HEK293 (cell line): ENCODE measurements around the gene HCFC1.

Experiments
- CTCF ChIA-PET: fragments of 350-600 bp; formaldehyde crosslinking; extraction: SDS; loops from one replicate; lab custom pipeline; 2021; ENCODE audit warnings: antibody characterized with exemption; lab: Yijun Ruan, JAX
- POLR2A ChIA-PET: fragments of 300-600 bp; formaldehyde crosslinking; extraction: SDS; loops from one replicate; lab custom pipeline; 2020; ENCODE audit warnings: antibody characterized with exemption, inconsistent platforms; lab: Yijun Ruan, JAX
- H3K27ac ChIP-seq: fragments of 200-500 bp; sonication (Bioruptor generic); 2 replicates; pipeline ENCODE4 v1.5.1; 2014; ENCODE audit warnings: low read depth, low read length, control low read depth, inconsistent platforms; ENCODE audit errors: extremely low read depth
- H3K36me3 ChIP-seq, 2 experiments: fragments of 200-500 bp in 1 of 2; sonication (Bioruptor generic) in 1 of 2; 1 replicate in 1 of 2; 2 replicates in 1 of 2; pipeline ENCODE4 v1.5.1; 2014 to 2017; ENCODE audit warnings: inconsistent platforms in 2 of 2, low read length in 2 of 2; ENCODE audit not compliant: control insufficient read depth in 2 of 2, insufficient read depth in 1 of 2
- H3K4me1 ChIP-seq: fragments of 200-500 bp; sonication (Bioruptor generic); 2 replicates; pipeline ENCODE4 v1.5.1; 2014; ENCODE audit warnings: mild to moderate bottlenecking, low read length, inconsistent platforms; ENCODE audit not compliant: control insufficient read depth, insufficient read depth
- H3K4me3 ChIP-seq: 2 replicates; pipeline ENCODE4 v1.5.1; 2011; ENCODE audit warnings: low read depth, mild to moderate bottlenecking, control low read depth, low read length, moderate library complexity
- H3K9me3 ChIP-seq: fragments of 200-500 bp; sonication (Bioruptor generic); 2 replicates; pipeline ENCODE4 v1.5.1; 2014; ENCODE audit warnings: low read depth, low read length, inconsistent platforms; ENCODE audit not compliant: control insufficient read depth, insufficient read depth
- ELK4 ChIP-seq: IDR thresholded peaks from 2 replicates; pipeline ENCODE4 v1.6.1; 2011; ENCODE audit warnings: mild to moderate bottlenecking, low read depth, low read length, borderline replicate concordance
- GLIS2 ChIP-seq: fragments of 450-650 bp; formaldehyde crosslinking; IDR thresholded peaks from 2 replicates; pipeline ENCODE4 v1.5.1; 2016; ENCODE audit warnings: missing biosample characterization, missing genetic modification characterization
- KLF17 ChIP-seq: fragments of 450-650 bp; formaldehyde crosslinking; IDR thresholded peaks from 2 replicates; pipeline ENCODE4 v1.5.1; 2016; ENCODE audit warnings: missing biosample characterization, missing genetic modification characterization
- TCF7L2 ChIP-seq: IDR thresholded peaks from 2 replicates; pipeline ENCODE4 v1.6.1; 2011; ENCODE audit warnings: low read depth, mild to moderate bottlenecking, inconsistent platforms, low read length, moderate library complexity, borderline replicate concordance
- TSHZ1 ChIP-seq: fragments of 450-650 bp; formaldehyde crosslinking; IDR thresholded peaks from 2 replicates; pipeline ENCODE4 v1.5.1; 2016; ENCODE audit warnings: missing biosample characterization, missing genetic modification characterization, borderline replicate concordance
- ZIC2 ChIP-seq: fragments of 450-650 bp; formaldehyde crosslinking; IDR thresholded peaks from 2 replicates; pipeline ENCODE4 v1.5.1; 2016; ENCODE audit warnings: missing biosample characterization, missing genetic modification characterization
- ZNF223 ChIP-seq: fragments of 450-650 bp; formaldehyde crosslinking; IDR thresholded peaks from 2 replicates; pipeline ENCODE4 v1.5.1; 2016; ENCODE audit warnings: missing biosample characterization, missing genetic modification characterization
- ZNF48 ChIP-seq: fragments of 450-650 bp; formaldehyde crosslinking; IDR thresholded peaks from 2 replicates; pipeline ENCODE4 v1.5.1; 2016; ENCODE audit warnings: missing biosample characterization, missing genetic modification characterization
- ZNF514 ChIP-seq: fragments of 450-650 bp; formaldehyde crosslinking; IDR thresholded peaks from 2 replicates; pipeline ENCODE4 v1.5.1; 2016; ENCODE audit warnings: missing biosample characterization, missing genetic modification characterization
- ZNF555 ChIP-seq: fragments of 450-650 bp; formaldehyde crosslinking; conservative IDR thresholded peaks from 2 replicates; pipeline ENCODE4 v1.5.1; 2017; ENCODE audit warnings: missing biosample characterization, mild to moderate bottlenecking, missing genetic modification characterization, inconsistent platforms
- ZNF610 ChIP-seq: fragments of 450-650 bp; formaldehyde crosslinking; IDR thresholded peaks from 2 replicates; pipeline ENCODE4 v1.5.1; 2016; ENCODE audit warnings: missing biosample characterization, missing genetic modification characterization, borderline replicate concordance
- ZNF624 ChIP-seq: fragments of 450-650 bp; formaldehyde crosslinking; IDR thresholded peaks from 2 replicates; pipeline ENCODE4 v1.5.1; 2017; ENCODE audit warnings: missing biosample characterization, missing genetic modification characterization
- ZNF76 ChIP-seq: fragments of 450-650 bp; formaldehyde crosslinking; IDR thresholded peaks from 2 replicates; pipeline ENCODE4; 2016; ENCODE audit warnings: low read depth, missing biosample characterization, missing genetic modification characterization, borderline replicate concordance
- ZNF776 ChIP-seq: fragments of 450-650 bp; formaldehyde crosslinking; IDR thresholded peaks from 2 replicates; pipeline ENCODE4 v1.5.0; 2017; ENCODE audit warnings: missing biosample characterization, missing genetic modification characterization, borderline replicate concordance
- TF ChIP-seq, protein P1 (sequence below): fragments of 450-650 bp; formaldehyde crosslinking; IDR thresholded peaks from 2 replicates; pipeline ENCODE4 v1.5.1; 2017; ENCODE audit warnings: missing biosample characterization, missing genetic modification characterization
- TF ChIP-seq, protein P2 (sequence below): fragments of 450-650 bp; formaldehyde crosslinking; IDR thresholded peaks from 2 replicates; pipeline ENCODE4 v1.5.1; 2016; ENCODE audit warnings: missing biosample characterization, missing genetic modification characterization
- TF ChIP-seq, protein P3 (sequence below): fragments of 450-650 bp; formaldehyde crosslinking; IDR thresholded peaks from 2 replicates; pipeline ENCODE4 v1.5.1; 2016; ENCODE audit warnings: missing biosample characterization, missing genetic modification characterization

HCFC1 gene

GRCh38 chrX:153953342-153953830 lies 18.2 kb downstream of the HCFC1 start (continued):
- TF ChIP-seq, protein P1, sequence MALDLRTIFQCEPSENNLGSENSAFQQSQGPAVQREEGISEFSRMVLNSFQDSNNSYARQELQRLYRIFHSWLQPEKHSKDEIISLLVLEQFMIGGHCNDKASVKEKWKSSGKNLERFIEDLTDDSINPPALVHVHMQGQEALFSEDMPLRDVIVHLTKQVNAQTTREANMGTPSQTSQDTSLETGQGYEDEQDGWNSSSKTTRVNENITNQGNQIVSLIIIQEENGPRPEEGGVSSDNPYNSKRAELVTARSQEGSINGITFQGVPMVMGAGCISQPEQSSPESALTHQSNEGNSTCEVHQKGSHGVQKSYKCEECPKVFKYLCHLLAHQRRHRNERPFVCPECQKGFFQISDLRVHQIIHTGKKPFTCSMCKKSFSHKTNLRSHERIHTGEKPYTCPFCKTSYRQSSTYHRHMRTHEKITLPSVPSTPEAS (tag by site-specific recombination): no peak

- H3K36me3 ChIP-seq: peaks cover 31 to 99% of the 10 kb centered on the region in 2 experiments
- CTCF ChIA-PET: interaction anchor here (0.6 to 10.9 kb wide), 16 partner anchors 8 to 922 kb away, joined by 3 to 267 read pairs (median 4); partner anchors contain the start of genes ARHGAP4, NAA10, PLXNB3 and RENBP
- H3K4me3 ChIP-seq: no peak overlapping the region
- TF ChIP-seq ZNF776 (tag by site-specific recombination) (no peak), TCF7L2 (no peak), ZNF624 (tag by site-specific recombination) (no peak), ZNF223 (tag by site-specific recombination) (no peak), ZNF610 (no peak), ZNF514 (no peak), ZNF48 (tag by site-specific recombination) (no peak), TSHZ1 (tag by site-specific recombination) (no peak), GLIS2 (tag by site-specific recombination) (no peak), ZNF76 (tag by site-specific recombination) (no peak)
- TF ChIP-seq, protein P2, sequence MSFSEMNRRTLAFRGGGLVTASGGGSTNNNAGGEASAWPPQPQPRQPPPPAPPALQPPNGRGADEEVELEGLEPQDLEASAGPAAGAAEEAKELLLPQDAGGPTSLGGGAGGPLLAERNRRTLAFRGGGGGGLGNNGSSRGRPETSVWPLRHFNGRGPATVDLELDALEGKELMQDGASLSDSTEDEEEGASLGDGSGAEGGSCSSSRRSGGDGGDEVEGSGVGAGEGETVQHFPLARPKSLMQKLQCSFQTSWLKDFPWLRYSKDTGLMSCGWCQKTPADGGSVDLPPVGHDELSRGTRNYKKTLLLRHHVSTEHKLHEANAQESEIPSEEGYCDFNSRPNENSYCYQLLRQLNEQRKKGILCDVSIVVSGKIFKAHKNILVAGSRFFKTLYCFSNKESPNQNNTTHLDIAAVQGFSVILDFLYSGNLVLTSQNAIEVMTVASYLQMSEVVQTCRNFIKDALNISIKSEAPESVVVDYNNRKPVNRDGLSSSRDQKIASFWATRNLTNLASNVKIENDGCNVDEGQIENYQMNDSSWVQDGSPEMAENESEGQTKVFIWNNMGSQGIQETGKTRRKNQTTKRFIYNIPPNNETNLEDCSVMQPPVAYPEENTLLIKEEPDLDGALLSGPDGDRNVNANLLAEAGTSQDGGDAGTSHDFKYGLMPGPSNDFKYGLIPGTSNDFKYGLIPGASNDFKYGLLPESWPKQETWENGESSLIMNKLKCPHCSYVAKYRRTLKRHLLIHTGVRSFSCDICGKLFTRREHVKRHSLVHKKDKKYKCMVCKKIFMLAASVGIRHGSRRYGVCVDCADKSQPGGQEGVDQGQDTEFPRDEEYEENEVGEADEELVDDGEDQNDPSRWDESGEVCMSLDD (tag by site-specific recombination): no peak
- TF ChIP-seq, all 188 proteins: peak for 0
- Histone ChIP-seq H3K4me1 (no peaks in the 10 kb centered on the region; the same call in 1 of the 2 replicates), H3K9me3 (no peaks in the 10 kb centered on the region), H3K27ac (no peak overlapping the region; the same call in 1 of the 2 replicates)
- POLR2A ChIA-PET: interaction anchor here (0.6 kb wide), 1 partner anchor 11 kb away, joined by 3 read pairs; no protein-coding TSS in a partner anchor
These were observed 19.1 kb downstream of the HCFC1 start for GRCh38 chrX:153952373-153953026.

GRCh38 chrX:153951683-153952372 lies 19.8 kb downstream of the HCFC1 start:
- Histone ChIP-seq H3K36me3 (peaks cover 26 to 92% of the 10 kb centered on the region in 2 experiments), H3K4me1 (no peaks in the 10 kb centered on the region; the same call in 1 of the 2 replicates), H3K4me3 (no peak overlapping the region), H3K9me3 (no peaks in the 10 kb centered on the region), H3K27ac (no peak overlapping the region)
- TF ChIP-seq, protein P3, sequence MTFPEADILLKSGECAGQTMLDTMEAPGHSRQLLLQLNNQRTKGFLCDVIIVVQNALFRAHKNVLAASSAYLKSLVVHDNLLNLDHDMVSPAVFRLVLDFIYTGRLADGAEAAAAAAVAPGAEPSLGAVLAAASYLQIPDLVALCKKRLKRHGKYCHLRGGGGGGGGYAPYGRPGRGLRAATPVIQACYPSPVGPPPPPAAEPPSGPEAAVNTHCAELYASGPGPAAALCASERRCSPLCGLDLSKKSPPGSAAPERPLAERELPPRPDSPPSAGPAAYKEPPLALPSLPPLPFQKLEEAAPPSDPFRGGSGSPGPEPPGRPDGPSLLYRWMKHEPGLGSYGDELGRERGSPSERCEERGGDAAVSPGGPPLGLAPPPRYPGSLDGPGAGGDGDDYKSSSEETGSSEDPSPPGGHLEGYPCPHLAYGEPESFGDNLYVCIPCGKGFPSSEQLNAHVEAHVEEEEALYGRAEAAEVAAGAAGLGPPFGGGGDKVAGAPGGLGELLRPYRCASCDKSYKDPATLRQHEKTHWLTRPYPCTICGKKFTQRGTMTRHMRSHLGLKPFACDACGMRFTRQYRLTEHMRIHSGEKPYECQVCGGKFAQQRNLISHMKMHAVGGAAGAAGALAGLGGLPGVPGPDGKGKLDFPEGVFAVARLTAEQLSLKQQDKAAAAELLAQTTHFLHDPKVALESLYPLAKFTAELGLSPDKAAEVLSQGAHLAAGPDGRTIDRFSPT (tag by site-specific recombination): no peak
- TF ChIP-seq ZIC2 (tag by site-specific recombination) (peak; percentile 80), ELK4 (no peak), KLF17 (no peak), ZNF555 (tag by site-specific recombination) (no peak), GLIS2 (tag by site-specific recombination) (peak; percentile 13; the same call in 1 of the 2 replicates)
- CTCF ChIA-PET: interaction anchor here (0.6 to 10.9 kb wide), 11 partner anchors 10 to 955 kb away, joined by 3 to 267 read pairs (median 3); partner anchors contain the start of genes ARHGAP4 and NAA10
- POLR2A ChIA-PET: interaction anchor here (0.6 to 5.2 kb wide), 2 partner anchors 12 to 20 kb away, joined by 3 to 24 read pairs; partner anchors contain the start of genes HCFC1 and TMEM187
